ENCODE results near the gene CRACDL.

CRACDL gene

GRCh38 chr2:98935777-98936352 is at the start of gene CRACDL:
CRACDL (minus strand) TSS chr2:98936225; CDS start chr2:98846800, 89,425 bp downstream.
- DNase-seq, result no peak

DNA sequence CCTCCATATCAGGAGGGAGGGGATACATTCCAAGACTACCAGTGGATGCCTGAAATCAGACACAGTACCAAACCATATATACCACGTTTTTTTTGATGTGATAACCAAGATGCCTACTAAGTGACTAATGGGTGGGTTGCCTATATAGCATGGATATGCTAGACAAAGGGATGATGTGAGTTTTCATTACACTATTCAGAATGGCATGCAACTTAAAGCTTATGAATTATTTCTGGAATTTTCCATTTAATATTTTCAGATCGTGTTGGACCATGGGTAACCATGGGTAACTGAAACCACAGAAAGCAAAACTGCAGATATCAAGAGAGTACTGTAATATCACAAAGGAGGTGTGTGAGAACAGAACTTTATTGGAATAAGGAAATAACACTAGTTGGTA is 39.6 kb upstream of the CRACDL start:
- DNase-seq, result no peak

- DNase-seq, result no peak
These were observed 36.6 kb upstream of the CRACDL start for GRCh38 chr2:98972582-98973167.

GRCh38 chr2:98959810-98960507 is 23.9 kb upstream of the CRACDL start:
- no peak for DNase-seq

DNA sequence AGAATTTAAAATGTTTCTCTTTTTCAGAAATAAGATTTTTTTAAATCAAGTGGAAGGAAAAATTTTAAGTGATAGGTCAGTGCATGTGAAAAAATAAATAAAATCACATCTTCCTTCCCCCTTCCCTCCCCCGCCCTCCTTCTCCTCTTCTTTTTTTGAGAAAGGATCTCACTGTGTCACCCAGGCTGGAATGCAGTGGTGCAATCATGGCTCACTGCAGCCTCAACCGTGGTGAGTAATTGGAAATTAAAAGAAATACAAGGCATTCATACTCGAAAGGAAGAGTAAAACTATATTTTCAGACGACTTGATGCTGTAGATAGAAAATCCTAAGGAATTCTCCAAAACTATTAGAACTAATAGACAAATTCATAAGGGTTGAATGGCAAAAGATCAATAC is 16.9 kb upstream of the CRACDL start:
- DNase-seq, result peak; percentile 23

- DNase-seq, result no peak
These were observed 13.1 kb upstream of the CRACDL start for GRCh38 chr2:98948956-98949739.

GRCh38 chr2:98947554-98947953 is 11.5 kb upstream of the CRACDL start:
- no peak for DNase-seq

GRCh38 chr2:98946855-98947254 is 10.8 kb upstream of the CRACDL start:
- DNase-seq, result no peak

- no peak for DNase-seq
These were observed 8.8 kb upstream of the CRACDL start for GRCh38 chr2:98944775-98945174.

- no peak for DNase-seq
These were observed 4.1 kb upstream of the CRACDL start for GRCh38 chr2:98940102-98940501.

- DNase-seq, result no peak
These were observed 1.9 kb upstream of the CRACDL start for GRCh38 chr2:98937906-98938305.

- no peak for DNase-seq
These were observed 627 bp upstream of the CRACDL start for GRCh38 chr2:98936353-98937351.

DNA sequence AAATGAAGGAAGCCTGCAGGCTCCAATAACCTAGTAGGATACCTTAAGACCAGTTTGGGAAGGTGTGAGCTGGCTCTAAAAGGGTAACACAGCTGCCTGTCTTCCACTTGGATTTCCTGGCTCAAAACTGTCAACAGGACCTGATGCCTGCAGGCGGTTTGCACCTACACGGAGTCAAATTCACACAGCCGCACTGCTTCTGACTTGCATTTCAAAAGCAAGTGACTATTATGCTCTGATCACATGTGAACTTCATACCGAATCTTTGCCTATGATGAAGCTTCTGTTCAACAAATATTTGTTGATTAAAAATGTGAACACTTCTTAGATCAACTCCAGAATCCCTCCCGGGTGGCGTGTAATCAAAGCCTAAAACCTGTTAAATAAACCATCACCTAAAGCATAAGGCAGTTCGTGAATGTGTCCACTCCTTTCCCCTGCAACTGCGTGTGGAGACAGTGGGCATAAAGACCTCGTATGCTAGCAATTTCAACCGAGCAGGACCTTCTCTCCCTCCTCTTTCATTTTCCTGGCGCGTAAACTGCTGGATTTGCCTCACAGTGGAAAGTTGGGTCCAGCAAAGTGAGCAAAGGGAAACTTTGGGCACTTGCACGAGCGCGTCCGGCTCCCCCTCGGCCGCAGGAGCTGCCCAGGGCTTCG is 784 bp downstream of the CRACDL start:
- no peak for DNase-seq

DNA sequence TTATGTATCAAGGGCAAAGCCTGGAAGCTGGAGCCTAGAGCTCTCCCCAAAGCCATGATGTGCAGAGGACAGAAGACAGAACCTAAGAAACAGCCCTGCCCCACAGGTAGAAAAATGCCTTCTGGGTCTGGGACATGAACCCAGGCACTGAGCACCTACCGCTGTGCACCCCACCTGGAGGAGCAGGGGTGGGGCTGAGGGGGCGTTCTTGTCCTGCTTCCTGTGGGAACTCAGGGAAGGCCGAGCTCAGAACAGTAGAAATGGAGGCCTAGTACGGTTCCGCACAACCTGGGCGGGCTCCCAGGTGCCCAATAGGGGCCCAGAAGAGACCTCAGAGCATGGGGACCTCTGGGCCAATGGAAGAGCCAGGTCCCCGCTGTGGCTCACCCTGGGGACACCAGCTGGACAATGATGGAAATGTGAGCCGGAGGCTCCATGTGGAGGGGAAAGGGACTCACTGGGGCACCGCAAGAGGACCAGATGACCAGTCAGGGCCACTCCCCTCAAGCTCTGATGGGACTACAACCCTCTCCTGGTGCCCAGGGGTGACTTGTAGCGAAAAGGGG is 3.2 kb downstream of the CRACDL start:
- DNase-seq, result no peak

GRCh38 chr2:98932164-98932563 is 3.9 kb downstream of the CRACDL start:
- no peak for DNase-seq

GRCh38 chr2:98931596-98931995 is 4.4 kb downstream of the CRACDL start:
- DNase-seq, result no peak

DNA sequence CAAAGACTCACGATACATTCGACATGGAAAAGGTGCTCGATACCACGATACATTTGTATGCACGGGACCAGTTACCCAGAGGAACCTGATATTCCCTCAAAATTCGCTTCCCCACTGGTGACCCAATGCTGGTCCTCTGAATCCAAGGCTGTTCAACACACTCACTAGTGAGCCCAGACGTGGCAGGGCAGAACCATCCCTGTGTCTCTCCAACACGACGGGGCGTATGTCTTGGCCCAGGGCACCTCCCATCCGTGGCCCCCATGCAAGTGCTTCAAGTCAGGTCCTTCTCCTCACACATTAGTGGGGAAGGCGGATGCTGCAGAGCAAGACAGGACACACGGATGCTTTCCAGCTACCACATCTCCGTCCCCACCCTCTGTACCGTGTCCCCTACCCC is 6.1 kb downstream of the CRACDL start:
- DNase-seq, result no peak

GRCh38 chr2:98928242-98928641 is 7.8 kb downstream of the CRACDL start:
- DNase-seq, result no peak

- no peak for DNase-seq
These were observed 9.0 kb downstream of the CRACDL start for GRCh38 chr2:98927027-98927426.

- no peak for DNase-seq
These were observed 9.4 kb downstream of the CRACDL start for GRCh38 chr2:98926601-98927000.

DNA sequence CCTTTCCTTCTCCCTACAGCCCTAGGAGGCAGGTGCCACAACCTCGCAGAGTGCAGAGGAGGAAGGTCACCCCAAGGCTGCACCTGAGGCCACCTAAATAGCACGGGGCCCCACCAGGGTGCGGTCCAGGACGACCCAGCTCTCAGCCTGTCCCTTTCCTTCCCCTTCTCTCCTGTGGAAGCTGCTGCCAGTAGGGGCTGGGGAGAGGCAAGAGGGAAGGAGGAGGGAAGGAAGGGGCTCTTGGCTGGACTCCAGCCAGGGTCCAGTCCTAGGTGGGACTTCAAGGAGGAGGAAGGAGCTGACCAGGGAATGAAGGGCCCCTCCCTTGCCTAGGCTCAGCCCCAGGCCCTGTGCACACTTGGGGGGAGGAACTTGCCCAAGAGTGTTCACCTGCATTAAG is 11.1 kb downstream of the CRACDL start:
- no peak for DNase-seq

Measured in HCEC 1CT (cell line).